HepG2 (cell line): ENCODE results near the gene ADSS1. TPM values are rescaled to one million over a fixed set of nuclear protein-coding genes. Genes with fewer than 3 reads are reported as not detected.
A peak's percentile ranks its signal among the peaks of the same experiment; 100 is the strongest.

Experiments used
- ARNT ChIP-seq: fragments of 450-650 bp; IDR thresholded peaks from 2 replicates; pipeline ENCODE4 v1.6.1; 2017
- CREBL2 ChIP-seq: sonication (generic); formaldehyde crosslinking; IDR thresholded peaks from 2 replicates; pipeline ENCODE4 v1.8.1; 2023; ENCODE audit warnings: missing genetic modification reagents, mild to moderate bottlenecking, borderline replicate concordance
- ELF4 ChIP-seq: sonication (generic); formaldehyde crosslinking; IDR thresholded peaks from 2 replicates; pipeline ENCODE4 v1.5.0; 2020; ENCODE audit warnings: missing genetic modification reagents, mild to moderate bottlenecking, moderate library complexity, borderline replicate concordance
- ESRRA ChIP-seq: sonication (generic); formaldehyde crosslinking; IDR thresholded peaks from 2 replicates; pipeline ENCODE4 v1.5.1; 2020; ENCODE audit warnings: mild to moderate bottlenecking, low read depth, missing genetic modification reagents
- FUBP1 ChIP-seq: sonication (generic); formaldehyde crosslinking; IDR thresholded peaks from 2 replicates; pipeline ENCODE4 v1.5.1; 2020; ENCODE audit warnings: missing genetic modification reagents, mild to moderate bottlenecking, borderline replicate concordance
- HDAC2 ChIP-seq: sonication (generic); formaldehyde crosslinking; IDR thresholded peaks from 2 replicates; pipeline ENCODE4 v1.4.0; 2020; ENCODE audit warnings: missing genetic modification reagents
- MTERF4 ChIP-seq: sonication (generic); formaldehyde crosslinking; IDR thresholded peaks from 2 replicates; pipeline ENCODE4 v1.8.0; 2023; ENCODE audit warnings: mild to moderate bottlenecking, missing genetic modification reagents
- NR2C2 ChIP-seq: sonication (generic); formaldehyde crosslinking; IDR thresholded peaks from 2 replicates; pipeline ENCODE4 v1.4.0; 2020; ENCODE audit warnings: missing genetic modification reagents, mild to moderate bottlenecking, moderate library complexity, borderline replicate concordance
- SMAD3 ChIP-seq: sonication (generic); formaldehyde crosslinking; IDR thresholded peaks from 2 replicates; pipeline ENCODE4 v1.4.0; 2020; ENCODE audit warnings: missing genetic modification reagents
- ZBED4 ChIP-seq: sonication (generic); formaldehyde crosslinking; IDR thresholded peaks from 2 replicates; pipeline ENCODE4 v1.4.0; 2020; ENCODE audit warnings: missing genetic modification reagents, borderline replicate concordance
- ZBTB3 ChIP-seq: sonication (generic); formaldehyde crosslinking; IDR thresholded peaks from 2 replicates; pipeline ENCODE4 v1.4.0; 2020; ENCODE audit warnings: low read depth, mild to moderate bottlenecking, moderate library complexity, missing genetic modification reagents, borderline replicate concordance
- ZBTB33 ChIP-seq: sonication (generic); formaldehyde crosslinking; IDR thresholded peaks from 2 replicates; pipeline ENCODE4 v1.4.0; 2020; ENCODE audit warnings: missing genetic modification reagents
- ZEB1 ChIP-seq: IDR thresholded peaks from 2 replicates; pipeline ENCODE4 v1.6.1; 2012; ENCODE audit warnings: mild to moderate bottlenecking, low read depth, inconsistent platforms; ENCODE audit not compliant: insufficient replicate concordance
- ZFP41 ChIP-seq: sonication (generic); formaldehyde crosslinking; IDR thresholded peaks from 2 replicates; pipeline ENCODE4 v1.4.0; 2020; ENCODE audit warnings: mild to moderate bottlenecking, missing genetic modification reagents, borderline replicate concordance
- ZNF160 ChIP-seq: sonication (generic); formaldehyde crosslinking; IDR thresholded peaks from 2 replicates; pipeline ENCODE4 v1.8.0; 2022; ENCODE audit warnings: mild to moderate bottlenecking, inconsistent platforms, missing genetic modification reagents
- ZNF20 ChIP-seq: sonication (generic); formaldehyde crosslinking; IDR thresholded peaks from 2 replicates; pipeline ENCODE4 v1.4.0; 2020; ENCODE audit warnings: mild to moderate bottlenecking, moderate library complexity, missing genetic modification reagents
- ZNF333 ChIP-seq: sonication (generic); formaldehyde crosslinking; IDR thresholded peaks from 2 replicates; pipeline ENCODE4 v1.4.0; 2020; ENCODE audit warnings: mild to moderate bottlenecking, missing genetic modification reagents, borderline replicate concordance
- ZNF724P ChIP-seq: sonication (generic); formaldehyde crosslinking; IDR thresholded peaks from 2 replicates; pipeline ENCODE4 v1.8.0; 2022; ENCODE audit warnings: missing genetic modification reagents, borderline replicate concordance
- ZNF784 ChIP-seq: sonication (generic); formaldehyde crosslinking; IDR thresholded peaks from 2 replicates; pipeline ENCODE4 v1.5.1; 2020; ENCODE audit warnings: missing genetic modification reagents, mild to moderate bottlenecking, borderline replicate concordance
- ZNF841 ChIP-seq: sonication (generic); formaldehyde crosslinking; IDR thresholded peaks from 2 replicates; pipeline ENCODE4 v1.8.1; 2023; ENCODE audit warnings: missing genetic modification reagents, borderline replicate concordance
- ZNF850 ChIP-seq: sonication (generic); formaldehyde crosslinking; conservative IDR thresholded peaks from 2 replicates; pipeline ENCODE4 v1.9.0; 2021; ENCODE audit warnings: mild to moderate bottlenecking, missing genetic modification reagents
- polyA plus RNA-seq, 8 experiments: library from polyadenylated mRNA; depleted of rRNA in 3 of 8; stranded (reverse) in 7 of 8; unstranded in 1 of 8; fragments of >200 nt; fragmentation: Illumina TruSeq in 4 of 8; extraction: Trizol in 4 of 8; gene quantifications; 2 replicates each; pipeline versions ENCODE4 v1.2.1 to v1.2.3, GENCODE V29; 2011 to 2016; ENCODE audit warnings: low read depth in 4 of 8, missing spikeins in 1 of 8, mixed read lengths in 1 of 8; ENCODE audit not compliant: insufficient read depth in 1 of 8
- total RNA-seq, 5 experiments: library from RNA; depleted of rRNA; stranded (reverse); fragments of >200 nt; fragmentation: Illumina TruSeq; extraction: Trizol; gene quantifications; 2 replicates each; pipeline ENCODE4 v1.2.3, GENCODE V29; 2016; ENCODE audit warnings: low read depth in 1 of 5

The ADSS1 gene
- total and polyA plus RNA-seq, 2 of the 13 experiments (the other 11 are each of a cell fraction or from before 2014, with no cell fraction given), result 1.0 to 36.7 TPM

- TF ChIP-seq FUBP1 (no peak), MTERF4 (CRISPR knock-in tag) (no peak), NR2C2 (CRISPR knock-in tag) (peak; percentile 4; the same call in 1 of the 2 replicates), HDAC2 (CRISPR knock-in tag) (no peak), CREBL2 (CRISPR knock-in tag) (no peak), ESRRA (CRISPR knock-in tag) (no peak), ZNF724P (no peak), ZFP41 (CRISPR knock-in tag) (no peak), ZNF160 (CRISPR knock-in tag) (no peak), ZNF841 (no peak), ZBTB3 (CRISPR knock-in tag) (no peak), ZNF333 (no peak), ZNF20 (CRISPR knock-in tag) (no peak), SMAD3 (CRISPR knock-in tag) (no peak), ELF4 (no peak), ZBED4 (CRISPR knock-in tag) (no peak), ZEB1 (no peak), ZNF850 (no peak), ZNF784 (no peak), ARNT (no peak), ZBTB33 (CRISPR knock-in tag) (peak; percentile 5; the same call in 1 of the 2 replicates)
Observed at GRCh38 chr14:104794099-104794498, 70.1 kb downstream of the ADSS1 start (continued).
